IMR-90 (cell line): ENCODE results near the gene FBRSL1. TPM values are rescaled to one million over a fixed set of nuclear protein-coding genes. Genes with fewer than 3 reads are reported as not detected.

Experiments
- polyA plus RNA-seq, 3 experiments: library from polyadenylated mRNA; depleted of rRNA; stranded (reverse); fragments of >200 nt; gene quantifications; 2 replicates each; pipeline ENCODE4 v1.2.3, GENCODE V29; 2012; ENCODE audit warnings: low replicate concordance in 1 of 3
- total RNA-seq: library from RNA; depleted of rRNA; stranded (reverse); fragments of >200 nt; gene quantifications from 2 replicates; pipeline ENCODE4 v1.2.3, GENCODE V29; 2012
- TF ChIP-seq, protein P1 (sequence below): conservative IDR thresholded peaks from 2 replicates; pipeline ENCODE4 v1.5.1; 2012; ENCODE audit warnings: mild to moderate bottlenecking, low read depth, low read length, improper control_type of control experiment

Gene FBRSL1
- total and polyA plus RNA-seq, 2 of the 4 experiments (the other 2 are of a cell fraction) = 0.36 to 10.8 TPM

GRCh38 chr12:132522592-132523380, 32.8 kb downstream of the FBRSL1 start (continued):
- TF ChIP-seq, protein P1, sequence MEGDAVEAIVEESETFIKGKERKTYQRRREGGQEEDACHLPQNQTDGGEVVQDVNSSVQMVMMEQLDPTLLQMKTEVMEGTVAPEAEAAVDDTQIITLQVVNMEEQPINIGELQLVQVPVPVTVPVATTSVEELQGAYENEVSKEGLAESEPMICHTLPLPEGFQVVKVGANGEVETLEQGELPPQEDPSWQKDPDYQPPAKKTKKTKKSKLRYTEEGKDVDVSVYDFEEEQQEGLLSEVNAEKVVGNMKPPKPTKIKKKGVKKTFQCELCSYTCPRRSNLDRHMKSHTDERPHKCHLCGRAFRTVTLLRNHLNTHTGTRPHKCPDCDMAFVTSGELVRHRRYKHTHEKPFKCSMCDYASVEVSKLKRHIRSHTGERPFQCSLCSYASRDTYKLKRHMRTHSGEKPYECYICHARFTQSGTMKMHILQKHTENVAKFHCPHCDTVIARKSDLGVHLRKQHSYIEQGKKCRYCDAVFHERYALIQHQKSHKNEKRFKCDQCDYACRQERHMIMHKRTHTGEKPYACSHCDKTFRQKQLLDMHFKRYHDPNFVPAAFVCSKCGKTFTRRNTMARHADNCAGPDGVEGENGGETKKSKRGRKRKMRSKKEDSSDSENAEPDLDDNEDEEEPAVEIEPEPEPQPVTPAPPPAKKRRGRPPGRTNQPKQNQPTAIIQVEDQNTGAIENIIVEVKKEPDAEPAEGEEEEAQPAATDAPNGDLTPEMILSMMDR = no peak
